ENCODE results near the gene LCE1E. TPM values are rescaled to one million over a fixed set of nuclear protein-coding genes. Genes with fewer than 3 reads are reported as not detected.
A peak's percentile ranks its signal among the peaks of the same experiment; 100 is the strongest.

LCE1E gene
- total RNA-seq = not detected

- H3K36me3 Mint-ChIP-seq = no peaks in the 10 kb centered on the region
- DNase-seq (ENCODE audit: low spot score in 2 of 2) (no peak), ATAC-seq (no peak)
- no peaks in the 10 kb centered on the region for H3K9me3 Mint-ChIP-seq
- H3K27ac Mint-ChIP-seq = no peak within 1 kb of the TSS
Measured at GRCh38 chr1:152786077-152786476, at the start of gene LCE1E. TSS of gene LCE1E (plus strand) at chr1:152786257. CDS start at chr1:152787300, 1,043 bp downstream.

- ATAC-seq = no peak
- Mint-ChIP-seq H3K36me3 (no peaks in the 10 kb centered on the region), H3K9me3 (no peaks in the 10 kb centered on the region), H3K27ac (no peak overlapping the region)
- no peak for DNase-seq (ENCODE audit: low spot score in 2 of 2)
Measured at GRCh38 chr1:152737997-152738396, 48.1 kb upstream of the LCE1E start.

GRCh38 chr1:152739841-152740240 lies 46.2 kb upstream of the LCE1E start:
- no peak for ATAC-seq
- H3K36me3 Mint-ChIP-seq = no peaks in the 10 kb centered on the region
- H3K27ac Mint-ChIP-seq = no peak overlapping the region
- no peak for DNase-seq (ENCODE audit: low spot score in 2 of 2)
- no peaks in the 10 kb centered on the region for H3K9me3 Mint-ChIP-seq

GRCh38 chr1:152741656-152742055 lies 44.4 kb upstream of the LCE1E start:
- no peak for DNase-seq (ENCODE audit: low spot score in 2 of 2)
- no peak for ATAC-seq
- Mint-ChIP-seq H3K36me3 (no peaks in the 10 kb centered on the region), H3K27ac (no peak overlapping the region), H3K9me3 (no peaks in the 10 kb centered on the region)

GRCh38 chr1:152743371-152744145 lies 42.5 kb upstream of the LCE1E start:
- H3K9me3 Mint-ChIP-seq = no peaks in the 10 kb centered on the region

GRCh38 chr1:152745289-152745704 lies 40.8 kb upstream of the LCE1E start:
- ATAC-seq = no peak
- Mint-ChIP-seq H3K9me3 (no peaks in the 10 kb centered on the region), H3K36me3 (no peaks in the 10 kb centered on the region), H3K27ac (no peak overlapping the region)
- DNase-seq (ENCODE audit: low spot score in 2 of 2) = no peak

More at GRCh38 chr1:152743371-152744145, 42.5 kb upstream of the LCE1E start:
- no peak for DNase-seq (ENCODE audit: low spot score in 2 of 2)
- no peak for ATAC-seq
- no peaks in the 10 kb centered on the region for H3K36me3 Mint-ChIP-seq
- H3K27ac Mint-ChIP-seq = no peak overlapping the region

GRCh38 chr1:152745765-152746444 lies 40.2 kb upstream of the LCE1E start:
- Mint-ChIP-seq H3K9me3 (no peaks in the 10 kb centered on the region), H3K36me3 (no peaks in the 10 kb centered on the region), H3K27ac (no peak overlapping the region)
- ATAC-seq (no peak), DNase-seq (ENCODE audit: low spot score in 2 of 2) (no peak)

GRCh38 chr1:152747831-152748230 lies 38.2 kb upstream of the LCE1E start:
- H3K9me3 Mint-ChIP-seq = no peaks in the 10 kb centered on the region
- H3K27ac Mint-ChIP-seq = no peak overlapping the region
- ATAC-seq (no peak), DNase-seq (ENCODE audit: low spot score in 2 of 2) (no peak)
- no peaks in the 10 kb centered on the region for H3K36me3 Mint-ChIP-seq

GRCh38 chr1:152752225-152752624 lies 33.8 kb upstream of the LCE1E start:
- no peak overlapping the region for H3K27ac Mint-ChIP-seq
- ATAC-seq = peak; percentile 50 to 85
- peaks cover 0 to 5% of the 10 kb centered on the region in 2 donors for H3K9me3 Mint-ChIP-seq
- no peak for DNase-seq (ENCODE audit: low spot score in 2 of 2)
- no peaks in the 10 kb centered on the region for H3K36me3 Mint-ChIP-seq

- peaks cover 0 to 5% of the 10 kb centered on the region in 2 donors for H3K9me3 Mint-ChIP-seq
- no peak for DNase-seq (ENCODE audit: low spot score in 2 of 2)
- ATAC-seq = no peak
- H3K27ac Mint-ChIP-seq = no peak overlapping the region
- no peaks in the 10 kb centered on the region for H3K36me3 Mint-ChIP-seq
Measured at GRCh38 chr1:152753586-152753985, 32.5 kb upstream of the LCE1E start.

- peaks cover 0 to 5% of the 10 kb centered on the region in 2 donors for H3K9me3 Mint-ChIP-seq
- H3K36me3 Mint-ChIP-seq = no peaks in the 10 kb centered on the region
- no peak for DNase-seq (ENCODE audit: low spot score in 2 of 2)
- no peak for ATAC-seq
- H3K27ac Mint-ChIP-seq = no peak overlapping the region
Measured at GRCh38 chr1:152756872-152757271, 29.2 kb upstream of the LCE1E start.

- Mint-ChIP-seq H3K27ac (no peak within 1 kb of the TSS), H3K36me3 (no peaks in the 10 kb centered on the region), H3K9me3 (peaks cover 0 to 5% of the 10 kb centered on the region in 2 donors)
- DNase-seq (ENCODE audit: low spot score in 2 of 2) (no peak), ATAC-seq (no peak)
Measured at GRCh38 chr1:152757747-152758146, 28.3 kb upstream of the LCE1E start, which contains the start of gene KPRP. TSS of gene KPRP (plus strand) at chr1:152758025. CDS start at chr1:152759589, 1,564 bp downstream.

GRCh38 chr1:152758636-152759035 lies 27.4 kb upstream of the LCE1E start:
- Mint-ChIP-seq H3K27ac (no peak overlapping the region), H3K9me3 (peaks cover 0 to 5% of the 10 kb centered on the region in 2 donors), H3K36me3 (no peaks in the 10 kb centered on the region)
- DNase-seq (ENCODE audit: low spot score in 2 of 2) (no peak), ATAC-seq (no peak)

GRCh38 chr1:152759453-152760173 lies 26.4 kb upstream of the LCE1E start:
- no peak overlapping the region for H3K27ac Mint-ChIP-seq
- DNase-seq (ENCODE audit: low spot score in 2 of 2) (no peak), ATAC-seq (no peak)
- no peaks in the 10 kb centered on the region for H3K36me3 Mint-ChIP-seq
- H3K9me3 Mint-ChIP-seq = peaks cover 0 to 5% of the 10 kb centered on the region in 2 donors

- no peak for ATAC-seq
- Mint-ChIP-seq H3K27ac (peak overlapping the region in 1 of 2 donors; percentile 44), H3K36me3 (no peaks in the 10 kb centered on the region)
Measured at GRCh38 chr1:152760551-152761190, 25.4 kb upstream of the LCE1E start.

GRCh38 chr1:152761609-152762213 lies 24.3 kb upstream of the LCE1E start:
- ATAC-seq (no peak), DNase-seq (ENCODE audit: low spot score in 2 of 2) (no peak)
- no peaks in the 10 kb centered on the region for H3K9me3 Mint-ChIP-seq
- H3K36me3 Mint-ChIP-seq = no peaks in the 10 kb centered on the region
- no peak overlapping the region for H3K27ac Mint-ChIP-seq

More at GRCh38 chr1:152760551-152761190, 25.4 kb upstream of the LCE1E start:
- DNase-seq (ENCODE audit: low spot score in 2 of 2) = no peak
- peaks cover 0 to 4% of the 10 kb centered on the region in 2 donors for H3K9me3 Mint-ChIP-seq

All from activated naive CD4-positive, alpha-beta T cell treated with anti-CD3 and anti-CD28 coated beads, Interleukin-2, amount 50 U/mL, for 72 hours (primary cell).